ENCODE measurements around the gene WHRN. TPM values are rescaled to one million over a fixed set of nuclear protein-coding genes. Genes with fewer than 3 reads are reported as not detected.
A peak's percentile ranks its signal among the peaks of the same experiment; 100 is the strongest.

Gene WHRN
- total and polyA plus RNA-seq, 2 experiments from 2014 or later: 8.3 to 8.9 TPM

DNA sequence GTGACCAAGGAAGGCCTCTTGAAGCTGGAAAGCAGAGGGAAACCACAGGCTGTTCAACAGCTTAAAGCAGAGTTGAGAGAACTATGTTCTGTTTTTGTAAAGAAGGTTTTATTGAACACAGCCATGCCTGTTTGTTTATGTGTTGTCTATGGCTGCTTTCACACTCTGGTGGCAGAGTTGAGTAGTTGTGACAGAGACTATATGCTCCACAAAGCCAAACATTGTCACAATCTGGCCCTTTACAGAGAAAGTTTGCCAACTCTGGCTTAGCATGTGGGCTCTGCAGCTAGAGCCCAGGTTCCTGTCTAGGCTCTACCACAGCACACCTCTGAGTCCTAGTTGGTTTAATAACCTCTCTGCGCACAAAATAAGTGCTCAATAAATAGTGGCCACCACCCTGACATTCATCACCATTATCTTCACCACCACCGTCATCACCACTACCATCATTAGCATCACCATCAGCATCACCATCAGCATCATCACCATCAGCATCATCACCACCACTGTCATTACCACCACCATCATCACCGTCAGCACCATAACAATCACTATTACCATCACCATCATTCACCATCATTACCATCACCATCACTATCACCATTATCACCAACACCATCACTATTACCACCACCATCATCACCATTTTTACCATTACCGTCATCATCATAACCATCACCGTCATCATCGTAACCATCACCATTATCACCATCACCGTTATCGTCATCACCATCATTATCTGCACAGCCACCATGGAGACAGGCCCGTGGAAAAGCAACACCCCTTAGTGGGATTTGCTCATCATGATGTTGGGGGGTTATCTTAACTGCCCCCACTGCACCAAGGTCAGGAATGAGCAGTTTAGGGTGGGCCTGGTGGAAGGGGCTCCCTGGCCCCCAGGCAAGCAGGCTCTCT lies 135.8 kb downstream of the WHRN start:
- DNase-seq (ENCODE audit: low spot score) (no peak), ATAC-seq (no peak)
- Mint-ChIP-seq H3K36me3 (ENCODE audit: low read depth) (peaks cover 51% of the 10 kb centered on the region), H3K9me3 (no peaks in the 10 kb centered on the region), H3K4me1 (peaks cover 39% of the 10 kb centered on the region), H3K27ac (peak overlapping the region; percentile 7), H3K27me3 (ENCODE audit: insufficient read depth, low read depth, poor library complexity) (peaks cover 7% of the 10 kb centered on the region), H3K4me3 (peak overlapping the region; percentile 6; the same call in 1 of the 3 replicates)
- peaks cover 4% of the 10 kb centered on the region; the same call in 1 of the 2 replicates for H3K79me2 ChIP-seq (replicated peaks; ENCODE audit: insufficient read depth)
- H3K4me1 ChIP-seq (ENCODE audit: insufficient read depth): peaks cover 45% of the 10 kb centered on the region
- 0 out of 2 replicates have a peak, but pooled peaks cover 6% of the 10 kb centered on the region for H3K9me2 ChIP-seq (ENCODE audit: insufficient read depth)
- H3K4me2 ChIP-seq: peak overlapping the region; percentile 75
- H3K27ac ChIP-seq (ENCODE audit: low read depth): peak overlapping the region; percentile 97
- no peak overlapping the region for H2AFZ ChIP-seq
- H3F3A ChIP-seq (replicated peaks; ENCODE audit: low read depth): peaks cover 12% of the 10 kb centered on the region; the same call in 1 of the 2 replicates
- peak overlapping the region; percentile 50; the same call in 1 of the 2 replicates for H3K4me3 ChIP-seq
- H4K20me1 ChIP-seq (replicated peaks; ENCODE audit: insufficient read depth): no peaks in the 10 kb centered on the region
- H3K27me3 ChIP-seq (ENCODE audit: insufficient read depth): no peaks in the 10 kb centered on the region
- TF ChIP-seq CREB1 (CRISPR knock-in tag; IDR thresholded peaks at IDR 0.05; ENCODE audit: low read depth) (no peak), ZNF331 (CRISPR knock-in tag; IDR thresholded peaks at IDR 0.05; ENCODE audit: low read depth) (no peak), POLR2AphosphoS5 (IDR thresholded peaks at IDR 0.05; ENCODE audit: low read depth) (no peak), EZH2 (IDR thresholded peaks at IDR 0.05; ENCODE audit: low read depth, unreplicated experiment) (no peak), NANOG (IDR thresholded peaks at IDR 0.05; ENCODE audit: borderline replicate concordance) (no peak), JUNB (IDR thresholded peaks at IDR 0.05; ENCODE audit: unreplicated experiment) (no peak), STAT1 (IDR thresholded peaks at IDR 0.05; ENCODE audit: unreplicated experiment) (no peak), ZNF114 (CRISPR knock-in tag; IDR thresholded peaks at IDR 0.05) (no peak)
- TF ChIP-seq, protein P1, sequence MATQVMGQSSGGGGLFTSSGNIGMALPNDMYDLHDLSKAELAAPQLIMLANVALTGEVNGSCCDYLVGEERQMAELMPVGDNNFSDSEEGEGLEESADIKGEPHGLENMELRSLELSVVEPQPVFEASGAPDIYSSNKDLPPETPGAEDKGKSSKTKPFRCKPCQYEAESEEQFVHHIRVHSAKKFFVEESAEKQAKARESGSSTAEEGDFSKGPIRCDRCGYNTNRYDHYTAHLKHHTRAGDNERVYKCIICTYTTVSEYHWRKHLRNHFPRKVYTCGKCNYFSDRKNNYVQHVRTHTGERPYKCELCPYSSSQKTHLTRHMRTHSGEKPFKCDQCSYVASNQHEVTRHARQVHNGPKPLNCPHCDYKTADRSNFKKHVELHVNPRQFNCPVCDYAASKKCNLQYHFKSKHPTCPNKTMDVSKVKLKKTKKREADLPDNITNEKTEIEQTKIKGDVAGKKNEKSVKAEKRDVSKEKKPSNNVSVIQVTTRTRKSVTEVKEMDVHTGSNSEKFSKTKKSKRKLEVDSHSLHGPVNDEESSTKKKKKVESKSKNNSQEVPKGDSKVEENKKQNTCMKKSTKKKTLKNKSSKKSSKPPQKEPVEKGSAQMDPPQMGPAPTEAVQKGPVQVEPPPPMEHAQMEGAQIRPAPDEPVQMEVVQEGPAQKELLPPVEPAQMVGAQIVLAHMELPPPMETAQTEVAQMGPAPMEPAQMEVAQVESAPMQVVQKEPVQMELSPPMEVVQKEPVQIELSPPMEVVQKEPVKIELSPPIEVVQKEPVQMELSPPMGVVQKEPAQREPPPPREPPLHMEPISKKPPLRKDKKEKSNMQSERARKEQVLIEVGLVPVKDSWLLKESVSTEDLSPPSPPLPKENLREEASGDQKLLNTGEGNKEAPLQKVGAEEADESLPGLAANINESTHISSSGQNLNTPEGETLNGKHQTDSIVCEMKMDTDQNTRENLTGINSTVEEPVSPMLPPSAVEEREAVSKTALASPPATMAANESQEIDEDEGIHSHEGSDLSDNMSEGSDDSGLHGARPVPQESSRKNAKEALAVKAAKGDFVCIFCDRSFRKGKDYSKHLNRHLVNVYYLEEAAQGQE (IDR thresholded peaks at IDR 0.05; ENCODE audit: unreplicated experiment): no peak
- TF ChIP-seq, protein P2, sequence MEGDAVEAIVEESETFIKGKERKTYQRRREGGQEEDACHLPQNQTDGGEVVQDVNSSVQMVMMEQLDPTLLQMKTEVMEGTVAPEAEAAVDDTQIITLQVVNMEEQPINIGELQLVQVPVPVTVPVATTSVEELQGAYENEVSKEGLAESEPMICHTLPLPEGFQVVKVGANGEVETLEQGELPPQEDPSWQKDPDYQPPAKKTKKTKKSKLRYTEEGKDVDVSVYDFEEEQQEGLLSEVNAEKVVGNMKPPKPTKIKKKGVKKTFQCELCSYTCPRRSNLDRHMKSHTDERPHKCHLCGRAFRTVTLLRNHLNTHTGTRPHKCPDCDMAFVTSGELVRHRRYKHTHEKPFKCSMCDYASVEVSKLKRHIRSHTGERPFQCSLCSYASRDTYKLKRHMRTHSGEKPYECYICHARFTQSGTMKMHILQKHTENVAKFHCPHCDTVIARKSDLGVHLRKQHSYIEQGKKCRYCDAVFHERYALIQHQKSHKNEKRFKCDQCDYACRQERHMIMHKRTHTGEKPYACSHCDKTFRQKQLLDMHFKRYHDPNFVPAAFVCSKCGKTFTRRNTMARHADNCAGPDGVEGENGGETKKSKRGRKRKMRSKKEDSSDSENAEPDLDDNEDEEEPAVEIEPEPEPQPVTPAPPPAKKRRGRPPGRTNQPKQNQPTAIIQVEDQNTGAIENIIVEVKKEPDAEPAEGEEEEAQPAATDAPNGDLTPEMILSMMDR (conservative IDR thresholded peaks at IDR 0.05; ENCODE audit: low read depth in 2 of 2): no peak
- TF ChIP-seq, protein P3, sequence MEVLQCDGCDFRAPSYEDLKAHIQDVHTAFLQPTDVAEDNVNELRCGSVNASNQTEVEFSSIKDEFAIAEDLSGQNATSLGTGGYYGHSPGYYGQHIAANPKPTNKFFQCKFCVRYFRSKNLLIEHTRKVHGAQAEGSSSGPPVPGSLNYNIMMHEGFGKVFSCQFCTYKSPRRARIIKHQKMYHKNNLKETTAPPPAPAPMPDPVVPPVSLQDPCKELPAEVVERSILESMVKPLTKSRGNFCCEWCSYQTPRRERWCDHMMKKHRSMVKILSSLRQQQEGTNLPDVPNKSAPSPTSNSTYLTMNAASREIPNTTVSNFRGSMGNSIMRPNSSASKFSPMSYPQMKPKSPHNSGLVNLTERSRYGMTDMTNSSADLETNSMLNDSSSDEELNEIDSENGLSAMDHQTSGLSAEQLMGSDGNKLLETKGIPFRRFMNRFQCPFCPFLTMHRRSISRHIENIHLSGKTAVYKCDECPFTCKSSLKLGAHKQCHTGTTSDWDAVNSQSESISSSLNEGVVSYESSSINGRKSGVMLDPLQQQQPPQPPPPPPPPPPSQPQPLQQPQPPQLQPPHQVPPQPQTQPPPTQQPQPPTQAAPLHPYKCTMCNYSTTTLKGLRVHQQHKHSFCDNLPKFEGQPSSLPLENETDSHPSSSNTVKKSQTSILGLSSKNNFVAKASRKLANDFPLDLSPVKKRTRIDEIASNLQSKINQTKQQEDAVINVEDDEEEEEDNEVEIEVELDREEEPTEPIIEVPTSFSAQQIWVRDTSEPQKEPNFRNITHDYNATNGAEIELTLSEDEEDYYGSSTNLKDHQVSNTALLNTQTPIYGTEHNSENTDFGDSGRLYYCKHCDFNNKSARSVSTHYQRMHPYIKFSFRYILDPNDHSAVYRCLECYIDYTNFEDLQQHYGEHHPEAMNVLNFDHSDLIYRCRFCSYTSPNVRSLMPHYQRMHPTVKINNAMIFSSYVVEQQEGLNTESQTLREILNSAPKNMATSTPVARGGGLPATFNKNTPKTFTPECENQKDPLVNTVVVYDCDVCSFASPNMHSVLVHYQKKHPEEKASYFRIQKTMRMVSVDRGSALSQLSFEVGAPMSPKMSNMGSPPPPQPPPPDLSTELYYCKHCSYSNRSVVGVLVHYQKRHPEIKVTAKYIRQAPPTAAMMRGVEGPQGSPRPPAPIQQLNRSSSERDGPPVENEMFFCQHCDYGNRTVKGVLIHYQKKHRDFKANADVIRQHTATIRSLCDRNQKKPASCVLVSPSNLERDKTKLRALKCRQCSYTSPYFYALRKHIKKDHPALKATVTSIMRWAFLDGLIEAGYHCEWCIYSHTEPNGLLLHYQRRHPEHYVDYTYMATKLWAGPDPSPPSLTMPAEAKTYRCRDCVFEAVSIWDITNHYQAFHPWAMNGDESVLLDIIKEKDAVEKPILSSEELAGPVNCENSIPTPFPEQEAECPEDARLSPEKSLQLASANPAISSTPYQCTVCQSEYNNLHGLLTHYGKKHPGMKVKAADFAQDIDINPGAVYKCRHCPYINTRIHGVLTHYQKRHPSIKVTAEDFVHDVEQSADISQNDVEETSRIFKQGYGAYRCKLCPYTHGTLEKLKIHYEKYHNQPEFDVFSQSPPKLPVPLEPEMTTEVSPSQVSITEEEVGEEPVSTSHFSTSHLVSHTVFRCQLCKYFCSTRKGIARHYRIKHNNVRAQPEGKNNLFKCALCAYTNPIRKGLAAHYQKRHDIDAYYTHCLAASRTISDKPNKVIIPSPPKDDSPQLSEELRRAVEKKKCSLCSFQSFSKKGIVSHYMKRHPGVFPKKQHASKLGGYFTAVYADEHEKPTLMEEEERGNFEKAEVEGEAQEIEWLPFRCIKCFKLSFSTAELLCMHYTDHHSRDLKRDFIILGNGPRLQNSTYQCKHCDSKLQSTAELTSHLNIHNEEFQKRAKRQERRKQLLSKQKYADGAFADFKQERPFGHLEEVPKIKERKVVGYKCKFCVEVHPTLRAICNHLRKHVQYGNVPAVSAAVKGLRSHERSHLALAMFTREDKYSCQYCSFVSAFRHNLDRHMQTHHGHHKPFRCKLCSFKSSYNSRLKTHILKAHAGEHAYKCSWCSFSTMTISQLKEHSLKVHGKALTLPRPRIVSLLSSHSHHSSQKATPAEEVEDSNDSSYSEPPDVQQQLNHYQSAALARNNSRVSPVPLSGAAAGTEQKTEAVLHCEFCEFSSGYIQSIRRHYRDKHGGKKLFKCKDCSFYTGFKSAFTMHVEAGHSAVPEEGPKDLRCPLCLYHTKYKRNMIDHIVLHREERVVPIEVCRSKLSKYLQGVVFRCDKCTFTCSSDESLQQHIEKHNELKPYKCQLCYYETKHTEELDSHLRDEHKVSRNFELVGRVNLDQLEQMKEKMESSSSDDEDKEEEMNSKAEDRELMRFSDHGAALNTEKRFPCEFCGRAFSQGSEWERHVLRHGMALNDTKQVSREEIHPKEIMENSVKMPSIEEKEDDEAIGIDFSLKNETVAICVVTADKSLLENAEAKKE (CRISPR knock-in tag; IDR thresholded peaks at IDR 0.05): no peak
- H3K36me3 ChIP-seq (ENCODE audit: insufficient read depth): no peaks in the 10 kb centered on the region

All from GM23338 (cell line).